AG04450 (cell line): ENCODE data around the gene PRKCQ. TPM values are rescaled to one million over a fixed set of nuclear protein-coding genes. Genes with fewer than 3 reads are reported as not detected.

Experiments
- CTCF ChIA-PET: fragments of 300-600, 350-600 bp; formaldehyde crosslinking; extraction: SDS; loops from one replicate; lab custom pipeline; 2022; ENCODE audit warnings: antibody characterized with exemption, inconsistent platforms; lab: Charles Lee
- POLR2A ChIA-PET: fragments of 350-600 bp; formaldehyde crosslinking; extraction: SDS; loops from one replicate; lab custom pipeline; 2021; ENCODE audit warnings: antibody characterized with exemption, inconsistent platforms; lab: Yijun Ruan, JAX
- DNase-seq: peaks from one replicate; pipeline ENCODE4 v3.0.0-alpha.2; 2011; ENCODE audit warnings: low read depth, low spot score
- H3K27ac ChIP-seq: one replicate; pipeline ENCODE4 v1.5.1; 2012; ENCODE audit warnings: low read depth, low read length, control low read depth
- H3K27me3 ChIP-seq: one replicate; pipeline ENCODE4 v1.6.0; 2012; ENCODE audit warnings: low read length; ENCODE audit not compliant: control insufficient read depth, insufficient read depth
- H3K4me3 ChIP-seq: 2 replicates; pipeline ENCODE4 v1.5.1; 2011; ENCODE audit warnings: mild to moderate bottlenecking, low read depth, low read length, control low read depth
- H3K9me3 ChIP-seq: 2 replicates; pipeline ENCODE4 v1.5.1; 2012; ENCODE audit warnings: low read length; ENCODE audit not compliant: control insufficient read depth, insufficient read depth
- polyA plus RNA-seq: library from polyadenylated mRNA; depleted of rRNA; stranded (reverse); fragments of >200 nt; gene quantifications from 2 replicates; pipeline ENCODE4 v1.2.3, GENCODE V29; 2011
- TF ChIP-seq, protein P1 (sequence below): IDR thresholded peaks from 2 replicates; pipeline ENCODE4 v1.5.1; 2011; ENCODE audit warnings: low read depth, low read length, control low read depth, inconsistent platforms

The PRKCQ gene
- polyA plus RNA-seq, 1 experiment = 0.10 TPM

DNA sequence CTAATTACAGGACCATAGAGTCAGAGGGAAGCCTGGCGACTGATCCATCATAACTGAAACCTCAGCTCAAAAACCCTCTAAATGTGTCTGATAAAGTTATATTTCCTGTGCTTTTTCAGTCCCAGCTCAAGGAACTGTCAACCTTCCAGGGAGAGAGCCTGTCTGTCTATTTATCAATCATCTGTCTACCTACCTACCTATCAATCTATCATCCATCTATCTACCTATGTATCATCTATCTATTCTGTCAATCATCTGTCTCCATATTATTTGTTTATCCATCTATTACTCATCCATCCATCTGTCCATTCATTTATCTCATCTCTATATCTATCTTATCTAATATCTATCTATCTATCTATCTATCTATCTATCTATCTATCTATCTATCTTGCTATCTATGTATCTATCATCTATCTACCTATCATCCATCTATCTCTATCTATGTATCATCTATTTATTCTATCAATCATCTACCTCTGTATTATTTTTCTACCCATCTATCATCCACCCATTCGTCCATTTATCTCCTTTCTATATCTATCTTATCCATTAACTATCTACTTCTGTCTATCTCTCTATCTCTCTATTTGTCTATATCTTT, 161.4 kb downstream of the PRKCQ start:
- no peak for DNase-seq
- H3K27ac ChIP-seq = no peak overlapping the region
- POLR2A ChIA-PET = no interaction called here
- no peak overlapping the region for H3K4me3 ChIP-seq
- CTCF ChIA-PET = interaction anchor here (0.5 to 5.8 kb wide), 3 partner anchors 249 to 672 kb away, joined by 3 to 71 read pairs (median 3); no protein-coding TSS in a partner anchor
- TF ChIP-seq, protein P1, sequence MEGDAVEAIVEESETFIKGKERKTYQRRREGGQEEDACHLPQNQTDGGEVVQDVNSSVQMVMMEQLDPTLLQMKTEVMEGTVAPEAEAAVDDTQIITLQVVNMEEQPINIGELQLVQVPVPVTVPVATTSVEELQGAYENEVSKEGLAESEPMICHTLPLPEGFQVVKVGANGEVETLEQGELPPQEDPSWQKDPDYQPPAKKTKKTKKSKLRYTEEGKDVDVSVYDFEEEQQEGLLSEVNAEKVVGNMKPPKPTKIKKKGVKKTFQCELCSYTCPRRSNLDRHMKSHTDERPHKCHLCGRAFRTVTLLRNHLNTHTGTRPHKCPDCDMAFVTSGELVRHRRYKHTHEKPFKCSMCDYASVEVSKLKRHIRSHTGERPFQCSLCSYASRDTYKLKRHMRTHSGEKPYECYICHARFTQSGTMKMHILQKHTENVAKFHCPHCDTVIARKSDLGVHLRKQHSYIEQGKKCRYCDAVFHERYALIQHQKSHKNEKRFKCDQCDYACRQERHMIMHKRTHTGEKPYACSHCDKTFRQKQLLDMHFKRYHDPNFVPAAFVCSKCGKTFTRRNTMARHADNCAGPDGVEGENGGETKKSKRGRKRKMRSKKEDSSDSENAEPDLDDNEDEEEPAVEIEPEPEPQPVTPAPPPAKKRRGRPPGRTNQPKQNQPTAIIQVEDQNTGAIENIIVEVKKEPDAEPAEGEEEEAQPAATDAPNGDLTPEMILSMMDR = no peak
- H3K9me3 ChIP-seq = no peaks in the 10 kb centered on the region
- H3K27me3 ChIP-seq = peaks cover 13% of the 10 kb centered on the region

DNA sequence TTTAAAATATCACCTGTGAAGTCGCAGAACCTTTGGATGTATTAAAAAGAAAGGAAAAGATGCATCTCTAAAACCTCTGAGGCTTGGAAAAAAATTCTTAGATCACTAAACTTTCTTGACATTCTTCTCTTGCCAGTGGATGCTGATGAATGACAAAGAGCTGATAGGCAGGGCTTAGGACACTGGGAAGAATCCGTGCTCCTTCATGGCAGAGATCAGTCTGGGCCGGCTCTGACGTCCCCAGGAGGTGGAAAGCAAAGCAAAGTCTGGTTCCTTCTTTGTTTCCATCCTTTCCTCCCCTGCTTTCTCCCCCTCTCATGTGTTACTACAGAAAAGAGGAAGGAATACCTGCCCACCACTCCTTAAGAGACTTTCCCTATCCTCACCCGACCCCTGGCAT, 161.9 kb downstream of the PRKCQ start:
- Histone ChIP-seq H3K9me3 (no peaks in the 10 kb centered on the region), H3K27ac (no peak overlapping the region), H3K27me3 (peaks cover 15% of the 10 kb centered on the region), H3K4me3 (no peak overlapping the region)
- DNase-seq = no peak
- ChIA-PET CTCF (interaction anchor here (1.1 to 5.8 kb wide), 3 partner anchors 250 to 1268 kb away, joined by 3 to 71 read pairs (median 3); no protein-coding TSS in a partner anchor), POLR2A (no interaction called here)
- TF ChIP-seq, protein P1 = no peak

DNA sequence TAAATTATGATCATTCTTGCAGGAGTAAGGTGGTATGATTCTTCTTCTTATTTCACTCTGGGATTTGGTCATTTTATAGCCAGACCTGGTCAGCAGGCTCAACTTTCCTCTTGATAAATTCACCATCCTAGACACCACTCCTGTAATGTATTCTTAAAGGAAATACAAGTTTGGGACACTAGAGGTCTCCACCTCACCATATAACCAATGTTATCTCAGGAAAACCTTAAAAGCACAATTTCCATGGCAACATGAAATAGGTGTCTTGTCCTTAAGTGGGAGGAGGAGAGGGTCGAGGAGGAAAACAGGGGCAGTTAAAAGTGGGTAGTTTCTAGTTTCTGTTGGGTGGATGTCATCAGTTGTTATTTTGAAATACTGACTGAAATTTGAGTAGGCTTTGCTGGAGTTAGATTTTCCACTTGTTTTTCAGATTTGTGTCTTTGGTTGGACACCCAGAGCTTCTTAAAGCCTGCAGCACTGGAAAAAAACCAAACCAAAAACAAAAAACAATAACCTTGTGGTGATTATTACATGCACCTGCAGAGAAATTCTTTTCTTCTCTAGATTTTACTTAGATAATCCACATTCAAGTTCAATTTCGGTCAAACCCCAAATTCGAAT, 163.1 kb downstream of the PRKCQ start:
- ChIA-PET POLR2A (no interaction called here), CTCF (interaction anchor here (0.6 to 5.8 kb wide), 6 partner anchors 251 to 1270 kb away, joined by 3 to 71 read pairs (median 4); no protein-coding TSS in a partner anchor)
- H3K27ac ChIP-seq = no peak overlapping the region
- DNase-seq = no peak
- TF ChIP-seq, protein P1 = peak; percentile 73
- peaks cover 15% of the 10 kb centered on the region for H3K27me3 ChIP-seq
- H3K4me3 ChIP-seq = no peak overlapping the region
- H3K9me3 ChIP-seq = no peaks in the 10 kb centered on the region

DNA sequence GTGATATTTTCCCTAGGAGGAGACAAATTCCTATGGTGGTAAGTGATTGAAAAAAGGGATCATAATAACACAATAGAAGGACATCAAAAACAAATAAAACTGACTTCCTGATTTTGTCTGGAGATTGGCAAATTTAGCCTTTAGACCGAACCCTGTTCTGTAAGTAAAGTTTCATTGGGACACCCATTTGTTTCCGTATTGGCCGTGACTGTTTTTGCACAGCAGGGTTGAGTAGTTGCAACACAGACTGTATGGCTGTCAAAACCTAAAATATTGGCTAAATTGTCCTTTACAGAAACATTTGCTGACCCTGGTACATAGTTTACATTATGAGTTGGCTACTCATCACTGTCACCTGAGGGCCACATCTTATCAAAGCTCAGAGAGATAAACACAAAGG, 168.6 kb downstream of the PRKCQ start:
- no peak for DNase-seq
- Histone ChIP-seq H3K9me3 (no peaks in the 10 kb centered on the region), H3K27me3 (peaks cover 7% of the 10 kb centered on the region), H3K27ac (no peak overlapping the region), H3K4me3 (no peak overlapping the region)
- POLR2A ChIA-PET = interaction anchor here (0.7 kb wide), 1 partner anchor 107 kb away, joined by 6 read pairs; no protein-coding TSS in a partner anchor
- CTCF ChIA-PET = interaction anchor here (0.6 to 2.6 kb wide), 7 partner anchors 10 to 863 kb away, joined by 4 to 27 read pairs (median 7); partner anchors contain the start of gene PFKFB3
- TF ChIP-seq, protein P1 = no peak

DNA sequence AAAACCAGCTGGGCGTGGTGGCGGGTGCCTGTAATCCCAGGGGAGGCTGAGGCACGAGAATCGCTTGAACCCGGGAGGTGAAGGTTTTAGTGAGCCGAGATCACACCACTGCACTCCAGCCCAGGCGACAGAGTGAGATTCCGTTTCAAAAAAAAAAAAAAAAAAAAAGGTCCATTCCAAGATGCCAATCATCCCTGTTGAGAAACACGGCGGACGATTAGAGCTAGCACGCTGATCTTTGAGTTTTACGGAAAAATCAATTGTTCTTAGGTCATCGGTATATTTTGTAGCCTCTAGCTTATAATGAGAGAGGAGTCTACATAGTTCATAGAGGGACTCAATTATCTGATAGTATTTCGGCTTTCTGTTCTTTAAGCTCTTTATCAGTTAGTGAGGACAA, 169.2 kb downstream of the PRKCQ start:
- no peaks in the 10 kb centered on the region for H3K9me3 ChIP-seq
- TF ChIP-seq, protein P1 = no peak
- no peak overlapping the region for H3K4me3 ChIP-seq
- POLR2A ChIA-PET = interaction anchor here (0.6 to 1.2 kb wide), 4 partner anchors 9 to 327 kb away, joined by 3 to 6 read pairs (median 4); no protein-coding TSS in a partner anchor
- peaks cover 7% of the 10 kb centered on the region for H3K27me3 ChIP-seq
- no peak for DNase-seq
- H3K27ac ChIP-seq = no peak overlapping the region
- CTCF ChIA-PET = interaction anchor here (0.6 to 2.8 kb wide), 7 partner anchors 9 to 864 kb away, joined by 5 to 27 read pairs (median 7); partner anchors contain the start of gene PFKFB3
